PC-9 (cell line): ENCODE results near the gene SETBP1.

Experiments used
- CTCF ChIP-seq: fragments of 200-600 bp; sonication (generic); conservative IDR thresholded peaks from 2 replicates; pipeline ENCODE4 v1.6.1; 2017; ENCODE audit warnings: mixed run types, antibody characterized with exemption, mild to moderate bottlenecking, moderate library complexity
- EZH2 ChIP-seq: fragments of 200-600 bp; sonication (generic); IDR thresholded peaks from 2 replicates; pipeline ENCODE4 v1.8.0; 2017; ENCODE audit warnings: antibody characterized with exemption, low read depth

GRCh38 chr18:45037618-45038017 lies 356.9 kb downstream of the SETBP1 start:
- no peak for TF ChIP-seq CTCF
- TF ChIP-seq EZH2, result no peak
